Measurements from ENCODE around the gene DZIP1L.

DZIP1L gene

GRCh38 chr3:138066383-138066782, 49.0 kb downstream of the DZIP1L start:
- DNase-seq = peak; percentile 88

GRCh38 chr3:138065949-138066348, 49.5 kb downstream of the DZIP1L start:
- peak; percentile 55 for DNase-seq

GRCh38 chr3:138063416-138063815, 52.0 kb downstream of the DZIP1L start:
- no peak for DNase-seq

- DNase-seq = no peak
Observed at GRCh38 chr3:138062626-138063025, 52.8 kb downstream of the DZIP1L start.

GRCh38 chr3:138062037-138062436, 53.4 kb downstream of the DZIP1L start:
- DNase-seq = no peak

GRCh38 chr3:138060792-138061191, 54.6 kb downstream of the DZIP1L start:
- DNase-seq = no peak

- DNase-seq = no peak
Observed at GRCh38 chr3:138059261-138059660, 56.1 kb downstream of the DZIP1L start.

GRCh38 chr3:138057384-138057783, 58.0 kb downstream of the DZIP1L start:
- DNase-seq = no peak

GRCh38 chr3:138054057-138054456, 61.4 kb downstream of the DZIP1L start:
- no peak for DNase-seq

- peak; percentile 38 for DNase-seq
Observed at GRCh38 chr3:138051947-138052802, 63.2 kb downstream of the DZIP1L start.

- DNase-seq = no peak
Observed at GRCh38 chr3:138049157-138049919, 66.1 kb downstream of the DZIP1L start.

GRCh38 chr3:138047596-138048158, 67.7 kb downstream of the DZIP1L start:
- DNase-seq = no peak

- DNase-seq = peak; percentile 17
Observed at GRCh38 chr3:138046955-138047354, 68.5 kb downstream of the DZIP1L start.

GRCh38 chr3:138046085-138046484, 69.3 kb downstream of the DZIP1L start:
- no peak for DNase-seq

GRCh38 chr3:138043266-138044029, 72.0 kb downstream of the DZIP1L start:
- no peak for DNase-seq

GRCh38 chr3:138042043-138042442, 73.4 kb downstream of the DZIP1L start:
- no peak for DNase-seq

- no peak for DNase-seq
Observed at GRCh38 chr3:138038725-138039462, 76.5 kb downstream of the DZIP1L start.

GRCh38 chr3:138036572-138036971, 78.8 kb downstream of the DZIP1L start:
- DNase-seq = no peak

- DNase-seq = no peak
Observed at GRCh38 chr3:138034918-138035317, 80.5 kb downstream of the DZIP1L start.

- DNase-seq = no peak
Observed at GRCh38 chr3:138033202-138033691, 82.2 kb downstream of the DZIP1L start.

- no peak for DNase-seq
Observed at GRCh38 chr3:138032567-138032966, 82.8 kb downstream of the DZIP1L start.

GRCh38 chr3:138031536-138031935, 83.9 kb downstream of the DZIP1L start:
- DNase-seq = no peak

All from activated CD4-positive, alpha-beta T cell treated with anti-CD3 and anti-CD28 coated beads, Interleukin-2, Interleukin-6, amounts not matched to agents 100 ng/mL and 50 ng/mL, durations not matched to agents 16 hours and 8 hours (primary cell).